Adrenal gland (tissue), 12 donors: ENCODE results near the gene GLIS1. TPM values are rescaled to one million over a fixed set of nuclear protein-coding genes. Genes with fewer than 3 reads are reported as not detected.

Experiments used
- DNase-seq, 7 donors: peaks; one replicate each; pipeline ENCODE4 v3.0.0-alpha.2; 2019 to 2020
- H3K27ac ChIP-seq, 5 donors: fragments of 200-600 bp; sonication (generic) in 4 of 5; 1 replicate in 3 of 5; 2 replicates in 2 of 5; pipeline versions ENCODE4 v1.5.1 to v1.8.0; 2016 to 2020; ENCODE audit warnings: mild to moderate bottlenecking in 1 of 5
- H3K27me3 ChIP-seq: fragments of 200-600 bp; 2 replicates; pipeline ENCODE4 v1.8.0; 2021
- H3K36me3 ChIP-seq, 2 donors: fragments of 200-600 bp; replicated peaks in 1 of 2; 1 replicate in 1 of 2; 2 replicates in 1 of 2; pipeline versions ENCODE4 v1.5.1 to v1.8.0; 2018 to 2022
- H3K4me1 ChIP-seq, 2 donors: fragments of 200-600 bp; replicated peaks in 1 of 2; 1 replicate in 1 of 2; 2 replicates in 1 of 2; pipeline versions ENCODE4 v1.5.1 to v1.8.0; 2018 to 2021
- H3K4me3 ChIP-seq, 4 donors: fragments of 200-600 bp; sonication (generic) in 3 of 4; one replicate each; pipeline ENCODE4 v1.5.1; 2016 to 2018
- H3K9me3 ChIP-seq, 3 donors: fragments of 200-600 bp; sonication (generic) in 1 of 3; replicated peaks in 1 of 3; 1 replicate in 2 of 3; 2 replicates in 1 of 3; pipeline versions ENCODE4 v1.5.1 to v1.8.0; 2016 to 2021
- POLR2A ChIP-seq, 2 donors: fragments of 450-650 bp; IDR thresholded peaks; one replicate each; pipeline ENCODE4 v1.6.1; 2017; ENCODE audit warnings: antibody characterized with exemption in 2 of 2, mild to moderate bottlenecking in 2 of 2, moderate library complexity in 1 of 2
- WGBS, 4 donors: extraction: QIAGEN DNeasy Blood & Tissue Kit in 2 of 4; methylation state at CpG; one replicate each; pipeline versions ENCODE4 v1.1.5 to v1.1.7; 2013 to 2017; 5-methylcytosine and 5-hydroxymethylcytosine counted together
- intact Hi-C, 2 donors: fragments of 100-400 bp; cut with DNase I; formaldehyde crosslinking; loops; one replicate each; pipeline versions ENCODE4 v1.14.1 to v1.15.0; 2022 to 2023
- polyA plus RNA-seq, 3 donors: library from polyadenylated mRNA; stranded (reverse); fragments of 200-250 nt in 2 of 3; fragments of 350-450 nt in 1 of 3; fragmentation: Illumina TruSeq in 1 of 3; extraction: RNeasy Lipid Tissue Mini Kit (QIAGEN cat#74804) in 1 of 3; gene quantifications; one replicate each; pipeline ENCODE4 v1.2.3, GENCODE V29; 2013 to 2014
- total RNA-seq, 9 donors: library from RNA; depleted of rRNA in 4 of 9; stranded (reverse); fragments of >200 nt in 4 of 9; fragments of 120-200 nt in 1 of 9; fragmentation: NEBNext Ultra II Directional in 1 of 9; extraction: Animal tissue kit (Norgen Biotek cat#: 25700) in 1 of 9; gene quantifications; one replicate each; pipeline versions ENCODE4 v1.1.0 to v1.2.4, GENCODE V29; 2013 to 2023
- TF ChIP-seq, protein P1 (sequence below), 6 experiments: fragments of 450-650 bp in 4 of 6; fragments of 200-600 bp in 2 of 6; sonication (generic) in 1 of 6; IDR thresholded peaks; 1 replicate in 5 of 6; 2 replicates in 1 of 6; pipeline versions ENCODE4 v1.5.1 to v1.8.0; 2016 to 2021; ENCODE audit warnings: antibody characterized with exemption in 6 of 6, mild to moderate bottlenecking in 2 of 6, moderate library complexity in 1 of 6
- donor health status: healthy with polysubstance abuse.
- donor health status: Bipolar disorder and iron deficiency.
- donor health status: DM: yes; HTN: yes; CAD: no.
- donor health status: DM: no; HTN: no; CAD: no.
- donor health status: DM: no; HTN: no; CAD: no.
- donor health status: DM: yes; HTN: yes; CAD: no.

Gene GLIS1
- total and polyA plus RNA-seq, 12 donors = 0.08 to 0.37 (median 0.14) TPM; not detected in 6

DNA sequence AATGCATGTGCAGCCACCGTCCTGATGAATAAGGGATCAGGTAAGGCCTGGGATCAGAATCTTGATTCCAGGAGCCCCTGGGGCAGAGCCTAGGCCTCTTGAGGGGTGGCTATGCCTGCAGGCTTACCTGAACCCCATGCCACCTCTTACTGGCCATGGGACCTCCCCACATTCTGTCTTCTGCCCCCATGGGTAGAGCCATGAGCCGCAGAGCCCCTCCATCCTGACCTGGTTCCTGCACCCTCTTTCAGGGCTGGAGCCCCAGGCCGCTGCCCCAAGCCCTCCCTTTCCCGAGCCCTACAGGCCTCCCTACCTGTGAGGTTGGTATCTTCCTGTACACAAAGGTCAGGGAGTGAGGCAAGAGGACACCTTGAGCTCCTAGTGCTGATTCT, 159.0 kb downstream of the GLIS1 start:
- TF ChIP-seq, protein P1, sequence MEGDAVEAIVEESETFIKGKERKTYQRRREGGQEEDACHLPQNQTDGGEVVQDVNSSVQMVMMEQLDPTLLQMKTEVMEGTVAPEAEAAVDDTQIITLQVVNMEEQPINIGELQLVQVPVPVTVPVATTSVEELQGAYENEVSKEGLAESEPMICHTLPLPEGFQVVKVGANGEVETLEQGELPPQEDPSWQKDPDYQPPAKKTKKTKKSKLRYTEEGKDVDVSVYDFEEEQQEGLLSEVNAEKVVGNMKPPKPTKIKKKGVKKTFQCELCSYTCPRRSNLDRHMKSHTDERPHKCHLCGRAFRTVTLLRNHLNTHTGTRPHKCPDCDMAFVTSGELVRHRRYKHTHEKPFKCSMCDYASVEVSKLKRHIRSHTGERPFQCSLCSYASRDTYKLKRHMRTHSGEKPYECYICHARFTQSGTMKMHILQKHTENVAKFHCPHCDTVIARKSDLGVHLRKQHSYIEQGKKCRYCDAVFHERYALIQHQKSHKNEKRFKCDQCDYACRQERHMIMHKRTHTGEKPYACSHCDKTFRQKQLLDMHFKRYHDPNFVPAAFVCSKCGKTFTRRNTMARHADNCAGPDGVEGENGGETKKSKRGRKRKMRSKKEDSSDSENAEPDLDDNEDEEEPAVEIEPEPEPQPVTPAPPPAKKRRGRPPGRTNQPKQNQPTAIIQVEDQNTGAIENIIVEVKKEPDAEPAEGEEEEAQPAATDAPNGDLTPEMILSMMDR (IDR thresholded peaks at IDR 0.05) = no peak
- no peak for TF ChIP-seq POLR2A (IDR thresholded peaks at IDR 0.05)
- Histone ChIP-seq H3K4me1 (no peaks in the 10 kb centered on the region), H3K9me3 (no peaks in the 10 kb centered on the region), H3K27ac (no peak overlapping the region), H3K27me3 (no peaks in the 10 kb centered on the region), H3K4me3 (no peak overlapping the region), H3K36me3 (no peaks in the 10 kb centered on the region)
- 91 to 97% (median 93%) methylated on average over 4 of the region's 4 CpGs for WGBS, 4 donors
- intact Hi-C loops = no loop called here
- no peak for DNase-seq

DNA sequence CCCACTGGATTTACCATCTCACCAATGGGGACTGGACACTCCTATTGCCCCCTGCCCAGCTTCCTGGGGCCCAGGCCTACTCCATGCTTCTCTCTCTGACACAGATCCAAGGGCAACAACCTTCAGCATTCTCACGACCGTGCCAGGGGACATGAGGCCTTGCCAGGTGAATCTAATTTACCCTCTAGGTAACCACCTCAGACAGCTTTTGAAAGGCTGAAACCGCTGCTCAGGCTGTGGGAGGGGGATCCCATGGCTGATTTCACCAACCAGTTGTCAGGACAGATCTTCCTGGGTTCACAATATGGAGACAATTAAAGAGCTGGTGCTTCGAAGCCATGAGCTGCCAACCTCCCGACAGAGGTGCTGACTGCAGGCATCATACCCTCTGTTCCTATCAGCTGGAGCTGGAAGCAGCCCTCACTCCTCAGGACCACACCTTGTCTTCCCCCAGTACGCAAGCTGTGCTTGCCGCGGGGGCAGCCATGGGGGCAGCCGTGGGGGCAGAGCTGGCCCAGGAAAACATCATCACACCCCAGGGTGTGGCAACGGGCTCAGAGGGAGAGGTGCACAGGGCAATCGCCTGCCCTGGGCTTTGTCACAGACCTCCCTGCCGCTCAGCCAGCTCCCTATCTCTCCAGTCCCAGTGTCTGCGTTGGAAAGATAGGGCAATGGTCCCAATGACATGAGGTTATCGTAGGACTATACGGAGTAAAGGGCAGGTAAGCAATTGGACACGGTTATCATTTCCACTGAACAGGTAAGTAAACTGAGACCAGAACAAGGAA, 159.5 kb downstream of the GLIS1 start:
- Histone ChIP-seq H3K9me3 (no peaks in the 10 kb centered on the region), H3K27ac (no peak overlapping the region), H3K36me3 (no peaks in the 10 kb centered on the region), H3K4me1 (no peaks in the 10 kb centered on the region), H3K4me3 (no peak overlapping the region), H3K27me3 (no peaks in the 10 kb centered on the region)
- no peak for TF ChIP-seq POLR2A (IDR thresholded peaks at IDR 0.05)
- TF ChIP-seq, protein P1 (IDR thresholded peaks at IDR 0.05) = no peak
- WGBS, 4 donors = 82 to 83% (median 83%) methylated on average over 8 to 16 of the region's 16 CpGs
- DNase-seq = no peak
- intact Hi-C loops = no loop called here

DNA sequence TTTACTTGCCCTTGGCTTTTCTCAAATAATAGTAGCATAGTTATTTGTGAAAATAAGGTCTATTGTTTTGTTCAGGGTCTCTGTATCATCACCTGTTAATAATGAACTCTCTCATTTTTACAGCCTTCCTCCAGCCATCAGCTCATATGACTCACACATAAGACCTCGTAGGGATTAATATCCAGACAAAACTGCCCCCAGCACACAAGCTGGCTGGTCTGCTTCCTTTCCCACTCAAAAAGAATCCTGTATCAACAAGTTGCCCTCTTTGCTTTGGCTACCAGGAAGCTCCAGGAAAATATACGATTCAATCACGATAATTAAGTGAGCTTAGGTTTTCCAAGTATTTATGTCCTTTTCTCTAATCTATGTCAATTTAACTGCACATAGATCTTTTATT, 160.6 kb downstream of the GLIS1 start:
- TF ChIP-seq, protein P1 (IDR thresholded peaks at IDR 0.05) = no peak
- TF ChIP-seq POLR2A (IDR thresholded peaks at IDR 0.05) = no peak
- 82 to 89% (median 88%) methylated on average over 3 of the region's 3 CpGs for WGBS, 4 donors
- Histone ChIP-seq H3K9me3 (no peaks in the 10 kb centered on the region), H3K4me1 (no peaks in the 10 kb centered on the region), H3K27ac (no peak overlapping the region), H3K36me3 (no peaks in the 10 kb centered on the region), H3K4me3 (no peak overlapping the region), H3K27me3 (no peaks in the 10 kb centered on the region)
- DNase-seq = no peak
- intact Hi-C loops = no loop called here

DNA sequence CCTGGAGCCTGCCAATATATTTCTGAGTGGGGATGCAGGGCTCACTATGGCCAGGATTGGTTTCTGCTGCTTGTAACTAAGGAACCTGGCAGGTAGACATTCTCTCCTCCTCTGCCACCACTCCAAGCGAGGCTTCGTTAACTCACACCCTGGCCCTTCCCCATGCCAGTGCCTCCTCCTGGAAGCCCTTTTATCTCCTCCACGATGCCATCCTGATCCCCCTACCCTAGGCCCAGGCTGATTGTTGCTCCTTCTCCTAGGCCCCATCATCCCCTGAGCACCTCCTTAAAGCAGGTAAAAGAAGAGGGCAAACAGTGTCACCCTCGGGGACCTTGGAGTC, 161.2 kb downstream of the GLIS1 start:
- intact Hi-C loops = no loop called here
- no peaks in the 10 kb centered on the region for H3K4me1 ChIP-seq

More for the DNA sequence above, 161.2 kb downstream of the GLIS1 start:
- Histone ChIP-seq H3K4me3 (no peak overlapping the region), H3K9me3 (no peaks in the 10 kb centered on the region), H3K27ac (no peak overlapping the region), H3K27me3 (no peaks in the 10 kb centered on the region), H3K36me3 (no peaks in the 10 kb centered on the region)
- no peak for DNase-seq
- no peak for TF ChIP-seq POLR2A (IDR thresholded peaks at IDR 0.05)
- TF ChIP-seq, protein P1 (IDR thresholded peaks at IDR 0.05) = no peak
- WGBS, 4 donors = 86 to 100% (median 93%) methylated on average over 4 of the region's 4 CpGs
